HG03280 (cell line): ENCODE results near the gene ZNF236.
A peak's percentile ranks its signal among the peaks of the same experiment; 100 is the strongest.

Experiments
- ATAC-seq: cut with Tn5 transposase; IDR thresholded peaks from one replicate; pipeline ENCODE4 v1.9.1; 2021; ENCODE audit warnings: mild to moderate bottlenecking, moderate library complexity; ENCODE audit not compliant: unreplicated experiment

ZNF236 gene

GRCh38 chr18:77000527-77000926 is 178.2 kb downstream of the ZNF236 start:
- ATAC-seq: peak; percentile 58

GRCh38 chr18:77001041-77001440 is 178.7 kb downstream of the ZNF236 start:
- no peak for ATAC-seq

GRCh38 chr18:77001979-77002378 is 179.6 kb downstream of the ZNF236 start:
- no peak for ATAC-seq

- ATAC-seq: no peak
These were observed 180.1 kb downstream of the ZNF236 start for GRCh38 chr18:77002496-77002895.

- ATAC-seq: no peak
These were observed 181.0 kb downstream of the ZNF236 start for GRCh38 chr18:77003316-77003715.

- ATAC-seq: no peak
These were observed 182.4 kb downstream of the ZNF236 start for GRCh38 chr18:77004555-77005380.

- ATAC-seq: no peak
These were observed 183.4 kb downstream of the ZNF236 start for GRCh38 chr18:77005651-77006195.

GRCh38 chr18:77006305-77007175 is 184.2 kb downstream of the ZNF236 start:
- ATAC-seq: no peak

GRCh38 chr18:77007251-77007650 is 184.9 kb downstream of the ZNF236 start:
- no peak for ATAC-seq

GRCh38 chr18:77008006-77008405 is 185.6 kb downstream of the ZNF236 start:
- no peak for ATAC-seq

GRCh38 chr18:77008576-77009315 is 186.4 kb downstream of the ZNF236 start:
- no peak for ATAC-seq

GRCh38 chr18:77009675-77010074 is 187.3 kb downstream of the ZNF236 start:
- ATAC-seq: no peak

GRCh38 chr18:77012120-77012519 is 189.8 kb downstream of the ZNF236 start:
- no peak for ATAC-seq

- ATAC-seq: no peak
These were observed 190.6 kb downstream of the ZNF236 start for GRCh38 chr18:77012806-77013541.

GRCh38 chr18:77013811-77014521 is 191.6 kb downstream of the ZNF236 start:
- ATAC-seq: no peak

GRCh38 chr18:77014538-77014937 is 192.2 kb downstream of the ZNF236 start:
- no peak for ATAC-seq

- no peak for ATAC-seq
These were observed 192.8 kb downstream of the ZNF236 start for GRCh38 chr18:77015169-77015568.

GRCh38 chr18:77015771-77016710 is 193.7 kb downstream of the ZNF236 start:
- no peak for ATAC-seq
